A549 (cell line): ENCODE measurements around the gene CBFA2T2. TPM values are rescaled to one million over a fixed set of nuclear protein-coding genes. Genes with fewer than 3 reads are reported as not detected.

Source experiments
- ATAC-seq, 2 experiments: fragments of 200-7000 bp in 1 of 2; fragments of >200 bp in 1 of 2; cut with Nextera tagmentation in 1 of 2; cut with Tn5 transposase in 1 of 2; 3 replicates each; pipeline versions ENCODE4 v1.8.0 to v1.9.1; 2018 to 2020; ENCODE audit warnings: mild to moderate bottlenecking in 1 of 2, moderate library complexity in 1 of 2
- CTCF ChIA-PET: fragments of 300-600 bp; sonication (Branson Sonifier 250); formaldehyde crosslinking; extraction: SDS; loops from one replicate; lab custom pipeline; 2021; ENCODE audit warnings: antibody characterized with exemption, inconsistent platforms; lab: Yijun Ruan, JAX
- POLR2A ChIA-PET: fragments of 350-600 bp; formaldehyde crosslinking; extraction: SDS; loops from one replicate; lab custom pipeline; 2021; ENCODE audit warnings: antibody characterized with exemption, inconsistent platforms; lab: Yijun Ruan, JAX
- DNase-seq, 2 experiments: peaks; one replicate each; pipeline versions ENCODE4 v3.0.0 to v3.0.0-alpha.2; 2011 to 2016; ENCODE audit warnings: low read depth in 1 of 2, low spot score in 1 of 2
- FAIRE-seq: peaks from 2 replicates; lab custom pipeline; 2011; peaks lifted over from hg19 to GRCh38; lab: Jason Lieb, UNC
- H3K27ac ChIP-seq, 2 experiments: fragments of >200 bp; sonication (Bioruptor Twin); formaldehyde crosslinking; 3 replicates each; pipeline ENCODE4 v1.5.1; 2016 to 2017
- H3K4me1 ChIP-seq: fragments of >200 bp; sonication (Bioruptor Twin); formaldehyde crosslinking; 3 replicates; pipeline ENCODE4 v1.6.1; 2016
- H3K4me2 ChIP-seq: fragments of >200 bp; sonication (Bioruptor Twin); formaldehyde crosslinking; 3 replicates; pipeline ENCODE4 v1.6.1; 2016
- H3K4me3 ChIP-seq: fragments of >200 bp; sonication (Bioruptor Twin); formaldehyde crosslinking; 3 replicates; pipeline ENCODE4 v1.5.1; 2016
- H3K9me3 ChIP-seq: fragments of >200 bp; sonication (Bioruptor Twin); formaldehyde crosslinking; 3 replicates; pipeline ENCODE4 v1.6.1; 2016
- CHD4 ChIP-seq: fragments of 200-600 bp; sonication (generic); IDR thresholded peaks from 2 replicates; pipeline ENCODE4 v1.6.1; 2016; ENCODE audit warnings: antibody characterized with exemption, mild to moderate bottlenecking, borderline replicate concordance
- EHF ChIP-seq: fragments of 250-450 bp; sonication (Bioruptor Pico); IDR thresholded peaks from 2 replicates; pipeline ENCODE4 v1.5.0; 2020; ENCODE audit warnings: mild to moderate bottlenecking
- EHMT2 ChIP-seq: fragments of 200-600 bp; sonication (generic); IDR thresholded peaks from 2 replicates; pipeline ENCODE4 v1.6.1; 2016; ENCODE audit warnings: antibody characterized with exemption, low read depth, mild to moderate bottlenecking, moderate library complexity
- GATA3 ChIP-seq: IDR thresholded peaks from 2 replicates; pipeline ENCODE4 v1.6.1; 2012; ENCODE audit warnings: borderline replicate concordance
- JUN ChIP-seq, 2 experiments: fragments of >200 bp; sonication (Bioruptor Twin); formaldehyde crosslinking; IDR thresholded peaks; 2 replicates in 1 of 2; 3 replicates in 1 of 2; pipeline ENCODE4 v1.6.1; 2016 to 2017
- JUNB ChIP-seq: fragments of >200 bp; sonication (Bioruptor Twin); formaldehyde crosslinking; IDR thresholded peaks from 2 replicates; pipeline ENCODE4 v1.6.1; 2016
- MYC ChIP-seq: IDR thresholded peaks from 2 replicates; pipeline ENCODE4 v1.6.1; 2012; ENCODE audit warnings: mild to moderate bottlenecking, inconsistent platforms, low read length, improper control_type of control experiment, borderline replicate concordance
- NPAS2 ChIP-seq: fragments of 250-450 bp; sonication (Bioruptor Pico); IDR thresholded peaks from 2 replicates; pipeline ENCODE4 v1.8.0; 2022; ENCODE audit warnings: mild to moderate bottlenecking, moderate library complexity, borderline replicate concordance
- RARB ChIP-seq: fragments of 250-450 bp; sonication (Bioruptor Pico); IDR thresholded peaks from 2 replicates; pipeline ENCODE4 v1.8.0; 2021; ENCODE audit warnings: mild to moderate bottlenecking, moderate library complexity
- RFX5 ChIP-seq: fragments of 450-650 bp; IDR thresholded peaks from 2 replicates; pipeline ENCODE4 v1.7.1; 2014; ENCODE audit warnings: antibody characterized with exemption, mild to moderate bottlenecking, moderate library complexity
- SMC3 ChIP-seq: fragments of >200 bp; sonication (Bioruptor Twin); formaldehyde crosslinking; IDR thresholded peaks from 3 replicates; pipeline ENCODE4 v1.6.1; 2018; ENCODE audit warnings: inconsistent platforms
- ZC3H11A ChIP-seq: fragments of 450-650 bp; IDR thresholded peaks from 2 replicates; pipeline ENCODE4 v1.6.1; 2014; ENCODE audit warnings: antibody characterized with exemption, mild to moderate bottlenecking
- ZSCAN20 ChIP-seq: fragments of 250-450 bp; sonication (Bioruptor Pico); IDR thresholded peaks from 2 replicates; pipeline ENCODE4 v1.8.0; 2022; ENCODE audit warnings: mild to moderate bottlenecking, moderate library complexity
- WGBS: methylation state at CpG from one replicate; pipeline ENCODE4 v1.1.6; 2017; ENCODE audit errors: missing lambda C conversion rate; 5-methylcytosine and 5-hydroxymethylcytosine counted together
- polyA plus RNA-seq, 4 experiments: library from polyadenylated mRNA; depleted of rRNA in 3 of 4; stranded (reverse); fragments of >200 nt; fragmentation: RNase III in 1 of 4; extraction: RNeasy Plus Mini Kit Qiagen cat#74134 plus additional on column Dnase treatment in 1 of 4; gene quantifications; 2 replicates in 3 of 4; 3 replicates in 1 of 4; pipeline ENCODE4 v1.2.3, GENCODE V29; 2011 to 2017
- TF ChIP-seq, protein P1 (sequence below): IDR thresholded peaks from 2 replicates; pipeline ENCODE4 v1.6.1; 2012
- TF ChIP-seq, protein P2 (sequence below): fragments of >200 bp; sonication (Bioruptor Twin); formaldehyde crosslinking; IDR thresholded peaks from 3 replicates; pipeline ENCODE4 v1.5.1; 2016
- TF ChIP-seq, protein P3 (sequence below): fragments of >200 bp; sonication (Bioruptor Twin); formaldehyde crosslinking; IDR thresholded peaks from 3 replicates; pipeline ENCODE4 v1.6.1; 2016
- TF ChIP-seq, protein P4 (sequence below): fragments of 200-600 bp; sonication (generic); IDR thresholded peaks from 2 replicates; pipeline ENCODE4 v1.6.1; 2016; ENCODE audit warnings: antibody characterized with exemption, mild to moderate bottlenecking, moderate library complexity

CBFA2T2 gene
- polyA plus RNA-seq, 2 of the 4 experiments (the other 2 are of a cell fraction) = 6.8 to 9.4 TPM

DNA sequence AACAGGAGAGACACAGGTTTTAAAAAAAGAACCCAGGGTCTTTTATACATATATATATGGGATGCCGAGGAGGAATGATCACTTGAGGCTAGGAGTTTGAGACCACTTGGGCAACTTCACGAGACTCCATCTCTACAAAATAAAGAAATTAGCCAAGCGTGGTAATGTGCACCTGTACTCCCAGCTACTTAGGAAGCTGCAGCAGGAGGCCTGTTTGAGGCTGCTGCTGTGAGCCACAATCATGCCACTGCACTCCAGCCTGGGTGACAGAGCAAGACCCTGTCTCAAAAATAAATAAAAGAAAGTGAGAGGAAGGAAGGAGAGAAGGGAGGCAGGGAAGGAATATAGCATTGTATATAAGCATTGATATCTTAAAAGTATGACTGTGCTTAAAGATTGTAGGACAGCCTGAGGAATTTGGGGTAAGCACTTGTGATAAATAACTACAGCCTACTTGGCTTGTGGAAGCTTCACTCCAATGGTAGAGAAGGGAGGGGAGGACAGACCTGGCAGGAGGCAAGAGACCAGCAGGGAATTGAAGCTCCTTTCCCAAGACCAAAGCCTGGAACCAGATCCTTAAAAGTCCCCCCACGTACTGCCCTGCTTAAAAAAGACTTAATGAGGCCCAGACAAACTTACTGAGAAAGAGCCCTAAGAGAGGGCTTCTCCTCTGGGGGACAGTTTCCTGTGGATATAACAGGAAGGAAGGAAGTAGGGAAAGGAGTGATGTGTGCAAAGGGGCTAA, 43.8 kb upstream of the CBFA2T2 start:
- CTCF ChIA-PET = interaction anchor here (0.8 to 2.7 kb wide), 7 partner anchors 8 to 239 kb away, joined by 3 to 11 read pairs (median 3); no protein-coding TSS in a partner anchor
- TF ChIP-seq EHMT2 (no peak), CHD4 (no peak), ZC3H11A (no peak)
- TF ChIP-seq, protein P1, sequence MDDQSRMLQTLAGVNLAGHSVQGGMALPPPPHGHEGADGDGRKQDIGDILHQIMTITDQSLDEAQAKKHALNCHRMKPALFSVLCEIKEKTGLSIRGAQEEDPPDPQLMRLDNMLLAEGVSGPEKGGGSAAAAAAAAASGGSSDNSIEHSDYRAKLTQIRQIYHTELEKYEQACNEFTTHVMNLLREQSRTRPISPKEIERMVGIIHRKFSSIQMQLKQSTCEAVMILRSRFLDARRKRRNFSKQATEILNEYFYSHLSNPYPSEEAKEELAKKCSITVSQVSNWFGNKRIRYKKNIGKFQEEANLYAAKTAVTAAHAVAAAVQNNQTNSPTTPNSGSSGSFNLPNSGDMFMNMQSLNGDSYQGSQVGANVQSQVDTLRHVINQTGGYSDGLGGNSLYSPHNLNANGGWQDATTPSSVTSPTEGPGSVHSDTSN = no peak

DNA sequence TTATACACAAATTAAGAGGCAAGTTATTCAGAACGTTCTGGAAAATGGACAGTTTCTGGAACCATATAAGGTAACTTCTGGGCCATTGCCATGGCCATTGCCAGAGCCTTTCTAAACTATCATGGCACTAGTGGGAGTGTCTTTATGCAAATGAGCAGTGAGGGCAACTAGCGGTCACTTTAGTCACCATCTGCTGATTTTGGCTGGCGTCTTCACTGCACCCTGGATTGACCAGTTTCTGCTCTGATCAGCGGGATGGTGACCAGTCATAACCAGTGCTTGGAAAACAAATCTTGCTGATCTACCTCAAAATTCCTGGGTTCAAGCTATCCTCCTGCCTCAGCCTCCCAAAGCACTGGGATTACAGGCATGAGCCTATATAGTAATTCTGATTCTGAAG, 39.0 kb upstream of the CBFA2T2 start:
- ChIA-PET CTCF (no interaction called here), POLR2A (no interaction called here)
- TF ChIP-seq, protein P2, sequence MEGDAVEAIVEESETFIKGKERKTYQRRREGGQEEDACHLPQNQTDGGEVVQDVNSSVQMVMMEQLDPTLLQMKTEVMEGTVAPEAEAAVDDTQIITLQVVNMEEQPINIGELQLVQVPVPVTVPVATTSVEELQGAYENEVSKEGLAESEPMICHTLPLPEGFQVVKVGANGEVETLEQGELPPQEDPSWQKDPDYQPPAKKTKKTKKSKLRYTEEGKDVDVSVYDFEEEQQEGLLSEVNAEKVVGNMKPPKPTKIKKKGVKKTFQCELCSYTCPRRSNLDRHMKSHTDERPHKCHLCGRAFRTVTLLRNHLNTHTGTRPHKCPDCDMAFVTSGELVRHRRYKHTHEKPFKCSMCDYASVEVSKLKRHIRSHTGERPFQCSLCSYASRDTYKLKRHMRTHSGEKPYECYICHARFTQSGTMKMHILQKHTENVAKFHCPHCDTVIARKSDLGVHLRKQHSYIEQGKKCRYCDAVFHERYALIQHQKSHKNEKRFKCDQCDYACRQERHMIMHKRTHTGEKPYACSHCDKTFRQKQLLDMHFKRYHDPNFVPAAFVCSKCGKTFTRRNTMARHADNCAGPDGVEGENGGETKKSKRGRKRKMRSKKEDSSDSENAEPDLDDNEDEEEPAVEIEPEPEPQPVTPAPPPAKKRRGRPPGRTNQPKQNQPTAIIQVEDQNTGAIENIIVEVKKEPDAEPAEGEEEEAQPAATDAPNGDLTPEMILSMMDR = no peak
- TF ChIP-seq, protein P3, sequence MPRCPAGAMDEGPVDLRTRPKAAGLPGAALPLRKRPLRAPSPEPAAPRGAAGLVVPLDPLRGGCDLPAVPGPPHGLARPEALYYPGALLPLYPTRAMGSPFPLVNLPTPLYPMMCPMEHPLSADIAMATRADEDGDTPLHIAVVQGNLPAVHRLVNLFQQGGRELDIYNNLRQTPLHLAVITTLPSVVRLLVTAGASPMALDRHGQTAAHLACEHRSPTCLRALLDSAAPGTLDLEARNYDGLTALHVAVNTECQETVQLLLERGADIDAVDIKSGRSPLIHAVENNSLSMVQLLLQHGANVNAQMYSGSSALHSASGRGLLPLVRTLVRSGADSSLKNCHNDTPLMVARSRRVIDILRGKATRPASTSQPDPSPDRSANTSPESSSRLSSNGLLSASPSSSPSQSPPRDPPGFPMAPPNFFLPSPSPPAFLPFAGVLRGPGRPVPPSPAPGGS = no peak
- TF ChIP-seq GATA3 (no peak), CHD4 (no peak), SMC3 (no peak), JUNB (no peak), MYC (no peak), ZSCAN20 (CRISPR knock-in tag) (no peak), JUN (IDR thresholded peaks at IDR 0.05) (no peak), EHF (CRISPR knock-in tag) (no peak), RFX5 (no peak), NPAS2 (CRISPR knock-in tag) (no peak), RARB (no peak)
- TF ChIP-seq, protein P4, sequence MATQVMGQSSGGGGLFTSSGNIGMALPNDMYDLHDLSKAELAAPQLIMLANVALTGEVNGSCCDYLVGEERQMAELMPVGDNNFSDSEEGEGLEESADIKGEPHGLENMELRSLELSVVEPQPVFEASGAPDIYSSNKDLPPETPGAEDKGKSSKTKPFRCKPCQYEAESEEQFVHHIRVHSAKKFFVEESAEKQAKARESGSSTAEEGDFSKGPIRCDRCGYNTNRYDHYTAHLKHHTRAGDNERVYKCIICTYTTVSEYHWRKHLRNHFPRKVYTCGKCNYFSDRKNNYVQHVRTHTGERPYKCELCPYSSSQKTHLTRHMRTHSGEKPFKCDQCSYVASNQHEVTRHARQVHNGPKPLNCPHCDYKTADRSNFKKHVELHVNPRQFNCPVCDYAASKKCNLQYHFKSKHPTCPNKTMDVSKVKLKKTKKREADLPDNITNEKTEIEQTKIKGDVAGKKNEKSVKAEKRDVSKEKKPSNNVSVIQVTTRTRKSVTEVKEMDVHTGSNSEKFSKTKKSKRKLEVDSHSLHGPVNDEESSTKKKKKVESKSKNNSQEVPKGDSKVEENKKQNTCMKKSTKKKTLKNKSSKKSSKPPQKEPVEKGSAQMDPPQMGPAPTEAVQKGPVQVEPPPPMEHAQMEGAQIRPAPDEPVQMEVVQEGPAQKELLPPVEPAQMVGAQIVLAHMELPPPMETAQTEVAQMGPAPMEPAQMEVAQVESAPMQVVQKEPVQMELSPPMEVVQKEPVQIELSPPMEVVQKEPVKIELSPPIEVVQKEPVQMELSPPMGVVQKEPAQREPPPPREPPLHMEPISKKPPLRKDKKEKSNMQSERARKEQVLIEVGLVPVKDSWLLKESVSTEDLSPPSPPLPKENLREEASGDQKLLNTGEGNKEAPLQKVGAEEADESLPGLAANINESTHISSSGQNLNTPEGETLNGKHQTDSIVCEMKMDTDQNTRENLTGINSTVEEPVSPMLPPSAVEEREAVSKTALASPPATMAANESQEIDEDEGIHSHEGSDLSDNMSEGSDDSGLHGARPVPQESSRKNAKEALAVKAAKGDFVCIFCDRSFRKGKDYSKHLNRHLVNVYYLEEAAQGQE = no peak
- H3K4me3 ChIP-seq = no peak overlapping the region
- FAIRE-seq (no peak), ATAC-seq (peak; percentile 31 to 43; a peak in 3 of 6 replicates), DNase-seq (peak in 1 of 2 experiments; percentile 13)
- peaks cover 6% of the 10 kb centered on the region; the same call in 1 of the 3 replicates for H3K9me3 ChIP-seq
- 44% methylated on average over 4 of the region's 4 CpGs for WGBS
- no peak overlapping the region for H3K4me2 ChIP-seq
- no peaks in the 10 kb centered on the region for H3K4me1 ChIP-seq
- H3K27ac ChIP-seq = no peak overlapping the region

More for the DNA sequence above, 43.8 kb upstream of the CBFA2T2 start:
- Histone ChIP-seq H3K4me2 (no peak overlapping the region), H3K9me3 (peaks cover 6% of the 10 kb centered on the region; the same call in 1 of the 3 replicates), H3K4me3 (no peak overlapping the region), H3K4me1 (peaks cover 5% of the 10 kb centered on the region; the same call in 2 of the 3 replicates), H3K27ac (no peak overlapping the region)
- POLR2A ChIA-PET = interaction anchor here (0.7 kb wide), 1 partner anchor 44 kb away, joined by 6 read pairs; the partner anchor contains the start of gene CBFA2T2
- FAIRE-seq = no peak
- ATAC-seq = no peak
- WGBS = 71% methylated on average over 4 of the region's 4 CpGs
- DNase-seq = no peak
